NCI-H774 (cell line): ENCODE data around the gene COQ6.
"Not testable (repeated sequence)": the region's sequence is repeated elsewhere in the genome, so short reads cannot be mapped to it uniquely, and the experiment has no call there.

Source experiments
- DNase-seq: peaks from one replicate; lab custom pipeline; 2025; lab: John Stamatoyannopoulos, UW

The COQ6 gene

GRCh38 chr14:73949752-73950734 lies at the start of gene COQ6, which contains the start of gene FAM161B:
TSS of gene COQ6 (plus strand) at chr14:73950302. CDS start at chr14:73950333, 31 bp downstream.
TSS of gene FAM161B (minus strand) at chr14:73950094. CDS start at chr14:73950026, 68 bp downstream.
- peak; percentile 93 for DNase-seq

- no peak for DNase-seq
Measured at GRCh38 chr14:73903028-73903427, 47.1 kb upstream of the COQ6 start.

- no peak for DNase-seq
Measured at GRCh38 chr14:73909681-73910080, 40.4 kb upstream of the COQ6 start.

- DNase-seq = no peak
Measured at GRCh38 chr14:73913256-73913655, 36.8 kb upstream of the COQ6 start.

GRCh38 chr14:73916324-73916723 lies 33.8 kb upstream of the COQ6 start:
- DNase-seq = no peak

GRCh38 chr14:73919457-73919856 lies 30.6 kb upstream of the COQ6 start:
- DNase-seq = not testable (repeated sequence)

- DNase-seq = no peak
Measured at GRCh38 chr14:73924337-73924736, 25.8 kb upstream of the COQ6 start.

- DNase-seq = no peak
Measured at GRCh38 chr14:73935666-73936065, 14.4 kb upstream of the COQ6 start.

- DNase-seq = no peak
Measured at GRCh38 chr14:73936548-73936947, 13.6 kb upstream of the COQ6 start.

- no peak for DNase-seq
Measured at GRCh38 chr14:73937012-73937411, 13.1 kb upstream of the COQ6 start.

- no peak for DNase-seq
Measured at GRCh38 chr14:73942180-73942579, 7.9 kb upstream of the COQ6 start.

GRCh38 chr14:73943083-73943482 lies 7.0 kb upstream of the COQ6 start:
- no peak for DNase-seq

GRCh38 chr14:73944432-73945158 lies 5.5 kb upstream of the COQ6 start:
- no peak for DNase-seq

GRCh38 chr14:73945159-73945670 lies 4.9 kb upstream of the COQ6 start:
- DNase-seq = no peak

GRCh38 chr14:73953731-73954130 lies 3.6 kb downstream of the COQ6 start:
- DNase-seq = no peak

- DNase-seq = no peak
Measured at GRCh38 chr14:73955674-73956073, 5.6 kb downstream of the COQ6 start.

- no peak for DNase-seq
Measured at GRCh38 chr14:73958591-73958990, 8.5 kb downstream of the COQ6 start.

- no peak for DNase-seq
Measured at GRCh38 chr14:73961192-73961591, 11.1 kb downstream of the COQ6 start.

GRCh38 chr14:73965216-73965615 lies 15.1 kb downstream of the COQ6 start:
- DNase-seq = no peak

- DNase-seq = no peak
Measured at GRCh38 chr14:73968885-73969284, 18.8 kb downstream of the COQ6 start.

- DNase-seq = no peak
Measured at GRCh38 chr14:73973497-73973896, 23.4 kb downstream of the COQ6 start.

GRCh38 chr14:73976125-73976524 lies 26.0 kb downstream of the COQ6 start:
- no peak for DNase-seq

- DNase-seq = no peak
Measured at GRCh38 chr14:73977896-73978295, 27.8 kb downstream of the COQ6 start.
